ENCODE measurements around the gene CCDC40. TPM values are rescaled to one million over a fixed set of nuclear protein-coding genes. Genes with fewer than 3 reads are reported as not detected.
A peak's percentile ranks its signal among the peaks of the same experiment; 100 is the strongest.

The CCDC40 gene
- total and polyA plus RNA-seq, 2 of the 13 experiments (the other 11 are each of a cell fraction or from before 2014, with no cell fraction given) = 4.1 to 5.5 TPM

DNA sequence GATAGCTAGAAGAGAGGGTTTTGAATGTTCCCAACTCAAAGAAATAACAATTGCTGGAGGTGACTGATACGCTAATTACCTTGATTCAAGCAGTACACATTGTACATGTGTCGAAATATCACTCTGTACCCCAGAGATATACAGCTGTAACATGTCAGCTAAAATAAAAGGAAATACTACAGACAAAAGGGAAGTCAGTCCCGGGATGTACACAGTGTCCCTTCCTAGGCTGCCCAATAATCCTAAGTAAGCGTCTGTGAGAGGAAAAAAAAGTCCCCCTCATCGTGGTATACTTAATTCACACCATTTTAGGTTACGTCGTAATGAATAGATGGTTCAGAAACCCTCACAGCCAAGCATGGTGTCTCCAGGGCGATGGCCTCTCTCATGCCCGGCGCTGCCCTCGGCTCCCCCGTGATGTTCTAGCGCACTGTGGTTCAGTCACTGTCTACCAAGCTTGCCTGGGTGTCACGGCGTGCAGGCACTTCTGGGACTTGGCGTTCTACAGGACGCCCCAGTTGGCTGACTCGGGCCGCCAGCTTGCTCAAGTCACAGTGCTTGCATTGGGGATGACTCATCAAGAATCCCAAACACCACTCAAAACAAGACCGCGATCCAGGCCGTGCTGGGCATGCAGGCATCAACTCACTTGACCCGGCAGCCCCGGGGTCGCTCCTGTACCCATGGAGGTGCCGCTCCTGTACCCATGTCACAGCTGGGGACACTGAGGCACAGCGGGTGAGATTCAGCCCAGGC lies 27.6 kb downstream of the CCDC40 start (continued):
- TF ChIP-seq, protein P1, sequence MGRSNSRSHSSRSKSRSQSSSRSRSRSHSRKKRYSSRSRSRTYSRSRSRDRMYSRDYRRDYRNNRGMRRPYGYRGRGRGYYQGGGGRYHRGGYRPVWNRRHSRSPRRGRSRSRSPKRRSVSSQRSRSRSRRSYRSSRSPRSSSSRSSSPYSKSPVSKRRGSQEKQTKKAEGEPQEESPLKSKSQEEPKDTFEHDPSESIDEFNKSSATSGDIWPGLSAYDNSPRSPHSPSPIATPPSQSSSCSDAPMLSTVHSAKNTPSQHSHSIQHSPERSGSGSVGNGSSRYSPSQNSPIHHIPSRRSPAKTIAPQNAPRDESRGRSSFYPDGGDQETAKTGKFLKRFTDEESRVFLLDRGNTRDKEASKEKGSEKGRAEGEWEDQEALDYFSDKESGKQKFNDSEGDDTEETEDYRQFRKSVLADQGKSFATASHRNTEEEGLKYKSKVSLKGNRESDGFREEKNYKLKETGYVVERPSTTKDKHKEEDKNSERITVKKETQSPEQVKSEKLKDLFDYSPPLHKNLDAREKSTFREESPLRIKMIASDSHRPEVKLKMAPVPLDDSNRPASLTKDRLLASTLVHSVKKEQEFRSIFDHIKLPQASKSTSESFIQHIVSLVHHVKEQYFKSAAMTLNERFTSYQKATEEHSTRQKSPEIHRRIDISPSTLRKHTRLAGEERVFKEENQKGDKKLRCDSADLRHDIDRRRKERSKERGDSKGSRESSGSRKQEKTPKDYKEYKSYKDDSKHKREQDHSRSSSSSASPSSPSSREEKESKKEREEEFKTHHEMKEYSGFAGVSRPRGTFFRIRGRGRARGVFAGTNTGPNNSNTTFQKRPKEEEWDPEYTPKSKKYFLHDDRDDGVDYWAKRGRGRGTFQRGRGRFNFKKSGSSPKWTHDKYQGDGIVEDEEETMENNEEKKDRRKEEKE (IDR thresholded peaks at IDR 0.05) = no peak
- TF ChIP-seq AGO2 (optimal IDR thresholded peaks at IDR 0.05; ENCODE audit: low read depth, low read length) = no peak
- TF ChIP-seq KMT2B (CRISPR knock-in tag; IDR thresholded peaks at IDR 0.05) = no peak
- TF ChIP-seq, protein P2, sequence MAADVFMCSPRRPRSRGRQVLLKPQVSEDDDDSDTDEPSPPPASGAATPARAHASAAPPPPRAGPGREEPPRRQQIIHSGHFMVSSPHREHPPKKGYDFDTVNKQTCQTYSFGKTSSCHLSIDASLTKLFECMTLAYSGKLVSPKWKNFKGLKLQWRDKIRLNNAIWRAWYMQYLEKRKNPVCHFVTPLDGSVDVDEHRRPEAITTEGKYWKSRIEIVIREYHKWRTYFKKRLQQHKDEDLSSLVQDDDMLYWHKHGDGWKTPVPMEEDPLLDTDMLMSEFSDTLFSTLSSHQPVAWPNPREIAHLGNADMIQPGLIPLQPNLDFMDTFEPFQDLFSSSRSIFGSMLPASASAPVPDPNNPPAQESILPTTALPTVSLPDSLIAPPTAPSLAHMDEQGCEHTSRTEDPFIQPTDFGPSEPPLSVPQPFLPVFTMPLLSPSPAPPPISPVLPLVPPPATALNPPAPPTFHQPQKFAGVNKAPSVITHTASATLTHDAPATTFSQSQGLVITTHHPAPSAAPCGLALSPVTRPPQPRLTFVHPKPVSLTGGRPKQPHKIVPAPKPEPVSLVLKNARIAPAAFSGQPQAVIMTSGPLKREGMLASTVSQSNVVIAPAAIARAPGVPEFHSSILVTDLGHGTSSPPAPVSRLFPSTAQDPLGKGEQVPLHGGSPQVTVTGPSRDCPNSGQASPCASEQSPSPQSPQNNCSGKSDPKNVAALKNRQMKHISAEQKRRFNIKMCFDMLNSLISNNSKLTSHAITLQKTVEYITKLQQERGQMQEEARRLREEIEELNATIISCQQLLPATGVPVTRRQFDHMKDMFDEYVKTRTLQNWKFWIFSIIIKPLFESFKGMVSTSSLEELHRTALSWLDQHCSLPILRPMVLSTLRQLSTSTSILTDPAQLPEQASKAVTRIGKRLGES (CRISPR knock-in tag; IDR thresholded peaks at IDR 0.05; ENCODE audit: borderline replicate concordance) = no peak
- TF ChIP-seq, protein P3, sequence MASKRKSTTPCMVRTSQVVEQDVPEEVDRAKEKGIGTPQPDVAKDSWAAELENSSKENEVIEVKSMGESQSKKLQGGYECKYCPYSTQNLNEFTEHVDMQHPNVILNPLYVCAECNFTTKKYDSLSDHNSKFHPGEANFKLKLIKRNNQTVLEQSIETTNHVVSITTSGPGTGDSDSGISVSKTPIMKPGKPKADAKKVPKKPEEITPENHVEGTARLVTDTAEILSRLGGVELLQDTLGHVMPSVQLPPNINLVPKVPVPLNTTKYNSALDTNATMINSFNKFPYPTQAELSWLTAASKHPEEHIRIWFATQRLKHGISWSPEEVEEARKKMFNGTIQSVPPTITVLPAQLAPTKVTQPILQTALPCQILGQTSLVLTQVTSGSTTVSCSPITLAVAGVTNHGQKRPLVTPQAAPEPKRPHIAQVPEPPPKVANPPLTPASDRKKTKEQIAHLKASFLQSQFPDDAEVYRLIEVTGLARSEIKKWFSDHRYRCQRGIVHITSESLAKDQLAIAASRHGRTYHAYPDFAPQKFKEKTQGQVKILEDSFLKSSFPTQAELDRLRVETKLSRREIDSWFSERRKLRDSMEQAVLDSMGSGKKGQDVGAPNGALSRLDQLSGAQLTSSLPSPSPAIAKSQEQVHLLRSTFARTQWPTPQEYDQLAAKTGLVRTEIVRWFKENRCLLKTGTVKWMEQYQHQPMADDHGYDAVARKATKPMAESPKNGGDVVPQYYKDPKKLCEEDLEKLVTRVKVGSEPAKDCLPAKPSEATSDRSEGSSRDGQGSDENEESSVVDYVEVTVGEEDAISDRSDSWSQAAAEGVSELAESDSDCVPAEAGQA (IDR thresholded peaks at IDR 0.05; ENCODE audit: low read depth) = no peak
- TF ChIP-seq, protein P3 (CRISPR knock-in tag; IDR thresholded peaks at IDR 0.05; ENCODE audit: borderline replicate concordance) = no peak
- no peak for TF ChIP-seq NCOA2 (CRISPR knock-in tag; IDR thresholded peaks at IDR 0.05)
- TF ChIP-seq JUNB (CRISPR knock-in tag; IDR thresholded peaks at IDR 0.05; ENCODE audit: borderline replicate concordance) = peak; percentile 54; the same call in 1 of the 2 replicates
- TF ChIP-seq EHMT2 (IDR thresholded peaks at IDR 0.05; ENCODE audit: borderline replicate concordance, low read depth, low read length) = no peak
- TF ChIP-seq, protein P4, sequence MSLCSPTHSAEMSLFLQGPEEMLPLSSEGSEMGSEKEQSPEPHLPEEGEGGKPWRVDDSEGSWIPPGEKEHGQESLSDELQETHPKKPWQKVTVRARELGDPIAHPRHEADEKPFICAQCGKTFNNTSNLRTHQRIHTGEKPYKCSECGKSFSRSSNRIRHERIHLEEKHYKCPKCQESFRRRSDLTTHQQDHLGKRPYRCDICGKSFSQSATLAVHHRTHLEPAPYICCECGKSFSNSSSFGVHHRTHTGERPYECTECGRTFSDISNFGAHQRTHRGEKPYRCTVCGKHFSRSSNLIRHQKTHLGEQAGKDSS (CRISPR knock-in tag; IDR thresholded peaks at IDR 0.05; ENCODE audit: borderline replicate concordance, low read depth) = no peak
- TF ChIP-seq NAIF1 (CRISPR knock-in tag; IDR thresholded peaks at IDR 0.05; ENCODE audit: borderline replicate concordance) = no peak
- TF ChIP-seq ZFYVE20 (CRISPR knock-in tag; IDR thresholded peaks at IDR 0.05; ENCODE audit: borderline replicate concordance, low read depth) = no peak
- TF ChIP-seq, protein P5, sequence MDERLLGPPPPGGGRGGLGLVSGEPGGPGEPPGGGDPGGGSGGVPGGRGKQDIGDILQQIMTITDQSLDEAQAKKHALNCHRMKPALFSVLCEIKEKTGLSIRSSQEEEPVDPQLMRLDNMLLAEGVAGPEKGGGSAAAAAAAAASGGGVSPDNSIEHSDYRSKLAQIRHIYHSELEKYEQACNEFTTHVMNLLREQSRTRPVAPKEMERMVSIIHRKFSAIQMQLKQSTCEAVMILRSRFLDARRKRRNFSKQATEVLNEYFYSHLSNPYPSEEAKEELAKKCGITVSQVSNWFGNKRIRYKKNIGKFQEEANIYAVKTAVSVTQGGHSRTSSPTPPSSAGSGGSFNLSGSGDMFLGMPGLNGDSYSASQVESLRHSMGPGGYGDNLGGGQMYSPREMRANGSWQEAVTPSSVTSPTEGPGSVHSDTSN (CRISPR knock-in tag; IDR thresholded peaks at IDR 0.05) = no peak
- TF ChIP-seq KAT8 (CRISPR knock-in tag; IDR thresholded peaks at IDR 0.05) = no peak
